Thyroid gland (tissue), 4 donors: ENCODE results near the gene TUBB4A.

ENCODE experiments used
- POLR2A ChIP-seq, 2 donors: fragments of 450-650 bp; IDR thresholded peaks; one replicate each; pipeline ENCODE4 v1.6.1; 2017; ENCODE audit warnings: antibody characterized with exemption in 2 of 2, mild to moderate bottlenecking in 2 of 2, moderate library complexity in 1 of 2
- TF ChIP-seq, protein P1 (sequence below), 6 experiments: fragments of 200-600 bp in 3 of 6; fragments of 450-650 bp in 3 of 6; sonication (generic) in 3 of 6; IDR thresholded peaks; one replicate each; pipeline ENCODE4 v1.5.1; 2016 to 2019; ENCODE audit warnings: antibody characterized with exemption in 6 of 6, mild to moderate bottlenecking in 2 of 6, inconsistent platforms in 1 of 6, moderate library complexity in 1 of 6

DNA sequence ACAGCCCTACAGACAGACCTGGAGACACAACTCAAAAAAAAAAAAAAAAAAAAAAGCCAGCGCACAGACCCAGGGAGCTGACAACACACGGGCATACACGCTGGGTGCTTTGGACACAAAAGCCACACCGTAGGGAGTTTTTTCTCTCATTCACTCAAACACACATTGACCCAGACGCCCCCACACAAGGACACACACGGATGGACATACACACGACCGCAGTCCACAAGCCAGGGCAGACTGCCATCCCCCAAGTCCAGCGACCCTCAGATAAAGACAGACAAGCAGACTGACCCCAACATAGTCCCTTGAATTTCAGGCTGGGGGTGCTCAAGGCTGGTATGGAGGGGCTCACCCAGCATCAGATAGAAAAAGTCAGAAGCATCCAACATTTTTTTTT, 12.0 kb upstream of the TUBB4A start:
- TF ChIP-seq, protein P1, sequence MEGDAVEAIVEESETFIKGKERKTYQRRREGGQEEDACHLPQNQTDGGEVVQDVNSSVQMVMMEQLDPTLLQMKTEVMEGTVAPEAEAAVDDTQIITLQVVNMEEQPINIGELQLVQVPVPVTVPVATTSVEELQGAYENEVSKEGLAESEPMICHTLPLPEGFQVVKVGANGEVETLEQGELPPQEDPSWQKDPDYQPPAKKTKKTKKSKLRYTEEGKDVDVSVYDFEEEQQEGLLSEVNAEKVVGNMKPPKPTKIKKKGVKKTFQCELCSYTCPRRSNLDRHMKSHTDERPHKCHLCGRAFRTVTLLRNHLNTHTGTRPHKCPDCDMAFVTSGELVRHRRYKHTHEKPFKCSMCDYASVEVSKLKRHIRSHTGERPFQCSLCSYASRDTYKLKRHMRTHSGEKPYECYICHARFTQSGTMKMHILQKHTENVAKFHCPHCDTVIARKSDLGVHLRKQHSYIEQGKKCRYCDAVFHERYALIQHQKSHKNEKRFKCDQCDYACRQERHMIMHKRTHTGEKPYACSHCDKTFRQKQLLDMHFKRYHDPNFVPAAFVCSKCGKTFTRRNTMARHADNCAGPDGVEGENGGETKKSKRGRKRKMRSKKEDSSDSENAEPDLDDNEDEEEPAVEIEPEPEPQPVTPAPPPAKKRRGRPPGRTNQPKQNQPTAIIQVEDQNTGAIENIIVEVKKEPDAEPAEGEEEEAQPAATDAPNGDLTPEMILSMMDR (IDR thresholded peaks at IDR 0.05) = no peak
- no peak for TF ChIP-seq POLR2A (IDR thresholded peaks at IDR 0.05)
